K562 (cell line): ENCODE data around the gene SYVN1. TPM values are rescaled to one million over a fixed set of nuclear protein-coding genes. Genes with fewer than 3 reads are reported as not detected.
A peak's percentile ranks its signal among the peaks of the same experiment; 100 is the strongest.

Experiments used
- CBX8 ChIP-seq: fragments of 200-600 bp; sonication (generic); IDR thresholded peaks from 2 replicates; pipeline ENCODE4 v1.6.1; 2012; ENCODE audit warnings: borderline replicate concordance, mixed run types, low read depth, mild to moderate bottlenecking, moderate library complexity, mixed read lengths, low read length, control low read depth, inconsistent platforms; ENCODE audit not compliant: poor library complexity, severe bottlenecking; ENCODE audit errors: extremely low read depth
- HMG20B ChIP-seq: fragments of 250-450 bp; sonication (Bioruptor Pico); IDR thresholded peaks from 2 replicates; pipeline ENCODE4 v1.5.0; 2021; ENCODE audit warnings: mild to moderate bottlenecking
- IFI16 ChIP-seq: fragments of 250-450 bp; sonication (Bioruptor Pico); IDR thresholded peaks from 2 replicates; pipeline ENCODE4 v2.1.2; 2022; ENCODE audit warnings: mild to moderate bottlenecking, inconsistent platforms
- MYNN ChIP-seq, 2 experiments: sonication (generic); formaldehyde crosslinking in 1 of 2; IDR thresholded peaks; 2 replicates each; pipeline versions ENCODE4 v1.5.0 to v1.6.1; 2016 to 2020; ENCODE audit warnings: antibody characterized with exemption in 1 of 2, missing genetic modification reagents in 1 of 2
- NR2F6 ChIP-seq: fragments of 450-650 bp; formaldehyde crosslinking; IDR thresholded peaks from 2 replicates; pipeline ENCODE4 v1.4.0; 2020; ENCODE audit warnings: mild to moderate bottlenecking
- PKNOX1 ChIP-seq: fragments of 450-650 bp; IDR thresholded peaks from 2 replicates; pipeline ENCODE4 v1.6.1; 2016
- PRDM10 ChIP-seq: fragments of 450-650 bp; IDR thresholded peaks from 2 replicates; pipeline ENCODE4 v1.6.1; 2018; ENCODE audit not compliant: partially characterized antibody
- SNAPC5 ChIP-seq: fragments of 250-450 bp; sonication (Bioruptor Pico); IDR thresholded peaks from 2 replicates; pipeline ENCODE4 v1.8.0; 2021; ENCODE audit warnings: moderate library complexity, mild to moderate bottlenecking, inconsistent platforms
- TRIM24 ChIP-seq, 2 experiments: fragments of 450-650 bp; IDR thresholded peaks; 2 replicates each; pipeline ENCODE4 v1.6.1; 2016
- USF1 ChIP-seq: sonication (generic); formaldehyde crosslinking; IDR thresholded peaks from 2 replicates; pipeline ENCODE4 v1.9.0; 2022; ENCODE audit warnings: mild to moderate bottlenecking, missing genetic modification reagents
- ZNF121 ChIP-seq: sonication (generic); formaldehyde crosslinking; conservative IDR thresholded peaks from 2 replicates; pipeline ENCODE4 v1.8.0; 2022; ENCODE audit warnings: missing genetic modification reagents
- ZNF584 ChIP-seq: fragments of 200-800 bp; sonication (Bioruptor generic); IDR thresholded peaks from 2 replicates; pipeline ENCODE4 v1.6.1; 2016; ENCODE audit warnings: low read depth, mild to moderate bottlenecking, missing genetic modification characterization, missing compliant biosample characterization
- ZNF785 ChIP-seq: fragments of 250-450 bp; sonication (Bioruptor Pico); IDR thresholded peaks from 2 replicates; pipeline ENCODE4 v1.4.0; 2020; ENCODE audit warnings: mild to moderate bottlenecking
- polyA plus RNA-seq, 8 experiments: library from polyadenylated mRNA; depleted of rRNA in 4 of 8; stranded (reverse) in 5 of 8; unstranded in 3 of 8; fragments of >200 nt; fragmentation: Nextera tagmentation in 2 of 8; fragmentation: Illumina TruSeq in 1 of 8; extraction: Ambion mirVana in 2 of 8; extraction: Trizol in 1 of 8; gene quantifications; 2 replicates each; pipeline versions ENCODE4 v1.2.1 to v1.2.3, GENCODE V29; 2011 to 2014; ENCODE audit warnings: inconsistent platforms in 1 of 8, missing spikeins in 1 of 8
- total RNA-seq, 7 experiments: library from RNA; depleted of rRNA in 6 of 7; stranded (reverse); fragments of >200 nt in 6 of 7; fragmentation: Illumina TruSeq in 2 of 7; extraction: Trizol in 2 of 7; gene quantifications; 2 replicates each; pipeline versions ENCODE4 v1.2.1 to v1.2.3, GENCODE V29; 2011 to 2021; ENCODE audit warnings: low replicate concordance in 1 of 7

Gene SYVN1
- total and polyA plus RNA-seq, 9 of the 15 experiments (the other 6 are each of a cell fraction or from before 2014, with no cell fraction given), result 0.41 to 47.4 (median 9.9) TPM

GRCh38 chr11:65182258-65183170 is 48.2 kb upstream of the SYVN1 start (continued):
- TF ChIP-seq PRDM10, result no peak
- no peak for TF ChIP-seq PKNOX1
- no peak for TF ChIP-seq ZNF121 (CRISPR knock-in tag)
- TF ChIP-seq ZNF785 (CRISPR knock-in tag), result no peak
- peak; percentile 64 for TF ChIP-seq USF1
- TF ChIP-seq ZNF584 (CRISPR knock-in tag), result no peak
- no peak for TF ChIP-seq TRIM24 (IDR thresholded peaks at IDR 0.05)
- no peak for TF ChIP-seq IFI16
- no peak for TF ChIP-seq HMG20B (CRISPR knock-in tag)
- TF ChIP-seq CBX8, result no peak
- TF ChIP-seq NR2F6 (CRISPR knock-in tag), result no peak
- no peak for TF ChIP-seq MYNN (IDR thresholded peaks at IDR 0.05)
- no peak for TF ChIP-seq MYNN (CRISPR knock-in tag; IDR thresholded peaks at IDR 0.05)
- no peak for TF ChIP-seq SNAPC5 (CRISPR knock-in tag)
